Activated CD4-positive, CD25-positive, alpha-beta regulatory T cell treated with anti-CD3 and anti-CD28 coated beads, Interleukin-2, amount 50 U/mL, for 16 hours (primary cell): ENCODE results near the gene SNF8.
A peak's percentile ranks its signal among the peaks of the same experiment; 100 is the strongest.

ENCODE experiments used
- DNase-seq: peaks from one replicate; pipeline ENCODE4 v3.0.0-alpha.2; 2020; ENCODE audit warnings: low read depth, low spot score

Gene SNF8

GRCh38 chr17:48929812-48930165, 14.9 kb downstream of the SNF8 start:
- no peak for DNase-seq

- no peak for DNase-seq
These were observed 15.5 kb downstream of the SNF8 start for GRCh38 chr17:48928876-48929811.

- no peak for DNase-seq
These were observed 16.5 kb downstream of the SNF8 start for GRCh38 chr17:48927978-48928745.

- no peak for DNase-seq
These were observed 18.7 kb downstream of the SNF8 start for GRCh38 chr17:48925991-48926342.

- no peak for DNase-seq
These were observed 19.2 kb downstream of the SNF8 start for GRCh38 chr17:48925251-48925990.

GRCh38 chr17:48915459-48916282, 29.0 kb downstream of the SNF8 start:
- peak; percentile 24 for DNase-seq

- no peak for DNase-seq
These were observed 32.2 kb downstream of the SNF8 start for GRCh38 chr17:48912476-48912875.

GRCh38 chr17:48910370-48910769, 34.3 kb downstream of the SNF8 start:
- no peak for DNase-seq

- DNase-seq = no peak
These were observed 34.9 kb downstream of the SNF8 start for GRCh38 chr17:48909783-48910182.

GRCh38 chr17:48908853-48909394, 35.7 kb downstream of the SNF8 start:
- DNase-seq = peak; percentile 70

- peak; percentile 75 for DNase-seq
These were observed 36.4 kb downstream of the SNF8 start, which contains the start of gene UBE2Z for GRCh38 chr17:48908047-48908843. UBE2Z (plus strand) TSS chr17:48908407; CDS start chr17:48908504, 97 bp downstream.

GRCh38 chr17:48907713-48908046, 37.0 kb downstream of the SNF8 start:
- no peak for DNase-seq

- DNase-seq = no peak
These were observed 38.6 kb downstream of the SNF8 start for GRCh38 chr17:48905987-48906515.

GRCh38 chr17:48904428-48904827, 40.2 kb downstream of the SNF8 start:
- DNase-seq = no peak

- DNase-seq = no peak
These were observed 41.2 kb downstream of the SNF8 start for GRCh38 chr17:48903401-48903800.

- no peak for DNase-seq
These were observed 43.4 kb downstream of the SNF8 start for GRCh38 chr17:48901241-48901640.

GRCh38 chr17:48894886-48895285, 49.8 kb downstream of the SNF8 start:
- DNase-seq = no peak

- DNase-seq = no peak
These were observed 50.8 kb downstream of the SNF8 start for GRCh38 chr17:48893646-48894508.
